Measurements from ENCODE around the gene MYH7B. TPM values are rescaled to one million over a fixed set of nuclear protein-coding genes. Genes with fewer than 3 reads are reported as not detected.

Gene MYH7B
- total RNA-seq, 1 experiment from 2014 or later = 1.0 TPM

- Histone ChIP-seq H3K36me3 (ENCODE audit: low read depth) (peaks cover 72% of the 10 kb centered on the region), H3K4me1 (replicated peaks; ENCODE audit: insufficient read depth) (peaks cover 55% of the 10 kb centered on the region), H3F3A (ENCODE audit: insufficient read depth, low read depth) (peaks cover 59% of the 10 kb centered on the region), H3K27me3 (ENCODE audit: insufficient read depth, low read depth) (no peaks in the 10 kb centered on the region), H4K20me1 (ENCODE audit: insufficient read depth) (no peaks in the 10 kb centered on the region), H2AFZ (no peak overlapping the region), H3K9me3 (ENCODE audit: insufficient read depth, low read depth) (0 out of 2 replicates have a peak, but pooled peaks cover 4% of the 10 kb centered on the region), H3K27ac (peak overlapping the region; percentile 91), H3K9me2 (ENCODE audit: insufficient read depth) (no peaks in the 10 kb centered on the region), H3K79me2 (ENCODE audit: low read depth) (0 out of 2 replicates have a peak, but pooled peaks cover 4% of the 10 kb centered on the region), H3K4me3 (no peak overlapping the region), H3K4me2 (no peak overlapping the region)
- intact Hi-C loops (cut with micrococcal nuclease; ENCODE audit: unreplicated experiment) = no loop called here
- DNase-seq = no peak
- ChIA-PET CTCF (interaction anchor here (0.7 kb wide), 1 partner anchor 9 kb away, joined by 3 read pairs; no protein-coding TSS in a partner anchor), POLR2A (ENCODE audit: unreplicated experiment) (no interaction called here)
- TF ChIP-seq CTCF (conservative IDR thresholded peaks at IDR 0.05) = no peak
- no peak for TF ChIP-seq EZH2 (IDR thresholded peaks at IDR 0.05; ENCODE audit: low read depth)
- BruUV-seq (replicated peaks) = no TSS peak
Observed at GRCh38 chr20:34926581-34926980, 29.1 kb upstream of the MYH7B start.

- Histone ChIP-seq H3K36me3 (ENCODE audit: low read depth) (peaks cover 65% of the 10 kb centered on the region), H4K20me1 (ENCODE audit: insufficient read depth) (no peaks in the 10 kb centered on the region), H3K27ac (peak overlapping the region; percentile 91), H3K9me3 (ENCODE audit: insufficient read depth, low read depth) (0 out of 2 replicates have a peak, but pooled peaks cover 4% of the 10 kb centered on the region), H3K4me1 (replicated peaks; ENCODE audit: insufficient read depth) (peaks cover 45% of the 10 kb centered on the region), H3K4me2 (peak overlapping the region; percentile 52), H3K9me2 (ENCODE audit: insufficient read depth) (no peaks in the 10 kb centered on the region), H3K27me3 (ENCODE audit: insufficient read depth, low read depth) (no peaks in the 10 kb centered on the region), H3F3A (ENCODE audit: insufficient read depth, low read depth) (peaks cover 55% of the 10 kb centered on the region), H3K79me2 (ENCODE audit: low read depth) (0 out of 2 replicates have a peak, but pooled peaks cover 4% of the 10 kb centered on the region), H2AFZ (no peak overlapping the region), H3K4me3 (no peak overlapping the region)
- POLR2A ChIA-PET (ENCODE audit: unreplicated experiment) = no interaction called here
- intact Hi-C loops (cut with micrococcal nuclease; ENCODE audit: unreplicated experiment) = loop anchor here (2.0 kb wide), 1 partner anchor 17 kb away; no protein-coding TSS in a partner anchor
- DNase-seq = peak; percentile 39 to 86
- CTCF ChIA-PET = interaction anchor here (0.5 kb wide), 1 partner anchor 217 kb away, joined by 3 read pairs; no protein-coding TSS in a partner anchor
- BruUV-seq (replicated peaks) = no TSS peak
- TF ChIP-seq CTCF (conservative IDR thresholded peaks at IDR 0.05) (no peak), EZH2 (IDR thresholded peaks at IDR 0.05; ENCODE audit: low read depth) (no peak)
Observed at GRCh38 chr20:34927736-34928135, 27.9 kb upstream of the MYH7B start.

GRCh38 chr20:34928411-34928810 lies 27.3 kb upstream of the MYH7B start:
- TSS peak; percentile 24 for BruUV-seq (replicated peaks)
- Histone ChIP-seq H3K4me3 (no peak overlapping the region), H4K20me1 (ENCODE audit: insufficient read depth) (no peaks in the 10 kb centered on the region), H3K79me2 (ENCODE audit: low read depth) (0 out of 2 replicates have a peak, but pooled peaks cover 4% of the 10 kb centered on the region), H3K27me3 (ENCODE audit: insufficient read depth, low read depth) (no peaks in the 10 kb centered on the region), H3K4me1 (replicated peaks; ENCODE audit: insufficient read depth) (peaks cover 38% of the 10 kb centered on the region), H3K27ac (peak overlapping the region; percentile 91), H2AFZ (no peak overlapping the region), H3K9me3 (ENCODE audit: insufficient read depth, low read depth) (0 out of 2 replicates have a peak, but pooled peaks cover 1% of the 10 kb centered on the region), H3K9me2 (ENCODE audit: insufficient read depth) (no peaks in the 10 kb centered on the region), H3K36me3 (ENCODE audit: low read depth) (peaks cover 66% of the 10 kb centered on the region), H3F3A (ENCODE audit: insufficient read depth, low read depth) (peaks cover 48% of the 10 kb centered on the region), H3K4me2 (peak overlapping the region; percentile 52; the same call in 1 of the 2 replicates)
- CTCF ChIA-PET = no interaction called here
- no peak for DNase-seq
- intact Hi-C loops (cut with micrococcal nuclease; ENCODE audit: unreplicated experiment) = loop anchor here (2.0 kb wide), 1 partner anchor 16 kb away; no protein-coding TSS in a partner anchor
- TF ChIP-seq EZH2 (IDR thresholded peaks at IDR 0.05; ENCODE audit: low read depth) (no peak), CTCF (conservative IDR thresholded peaks at IDR 0.05) (no peak)
- POLR2A ChIA-PET (ENCODE audit: unreplicated experiment) = no interaction called here
